ENCODE results near the gene GOLT1A.

- TF ChIP-seq CTCF (IDR thresholded peaks at IDR 0.05; ENCODE audit: low read depth, low read length, missing input control) (no peak), MAX (IDR thresholded peaks at IDR 0.05) (no peak), REST (IDR thresholded peaks at IDR 0.05) (no peak), TAF1 (conservative IDR thresholded peaks at IDR 0.05) (no peak), RAD21 (IDR thresholded peaks at IDR 0.05) (no peak)
These were observed 26.4 kb upstream of the GOLT1A start for GRCh38 chr1:204240233-204240632.
